HG03097 (cell line): ENCODE measurements around the gene TGIF1.

Experiments used
- ATAC-seq: cut with Tn5 transposase; IDR thresholded peaks from one replicate; pipeline ENCODE4 v1.9.1; 2021; ENCODE audit not compliant: unreplicated experiment, low FRiP score

Gene TGIF1

DNA sequence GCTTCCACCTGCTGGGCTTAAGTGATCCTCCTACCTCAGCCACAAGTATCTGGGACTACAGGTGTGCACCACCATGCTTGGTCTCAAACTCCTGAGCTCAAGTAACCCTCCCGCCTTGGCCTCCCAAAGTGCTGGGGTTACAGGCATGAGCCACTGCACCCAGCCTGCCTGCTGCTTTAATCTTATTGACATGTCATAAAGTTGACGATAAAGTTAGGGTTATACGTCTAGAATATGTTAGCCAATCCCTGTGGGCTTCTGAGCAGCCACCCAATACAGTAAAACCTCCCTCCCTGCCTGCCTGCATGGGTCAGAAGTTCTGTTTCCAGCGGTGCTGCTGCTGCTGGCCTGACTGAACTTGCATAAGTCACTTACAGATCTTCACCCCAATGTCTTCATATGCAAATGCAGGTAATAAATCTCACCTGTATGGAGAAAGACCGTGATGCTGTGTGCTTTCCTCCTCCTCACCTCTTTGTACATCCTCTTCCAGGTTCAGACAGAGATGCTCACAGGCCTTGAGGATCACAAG, 30.1 kb downstream of the TGIF1 start:
- no peak for ATAC-seq

GRCh38 chr18:3480827-3481573, 31.0 kb downstream of the TGIF1 start:
- no peak for ATAC-seq

DNA sequence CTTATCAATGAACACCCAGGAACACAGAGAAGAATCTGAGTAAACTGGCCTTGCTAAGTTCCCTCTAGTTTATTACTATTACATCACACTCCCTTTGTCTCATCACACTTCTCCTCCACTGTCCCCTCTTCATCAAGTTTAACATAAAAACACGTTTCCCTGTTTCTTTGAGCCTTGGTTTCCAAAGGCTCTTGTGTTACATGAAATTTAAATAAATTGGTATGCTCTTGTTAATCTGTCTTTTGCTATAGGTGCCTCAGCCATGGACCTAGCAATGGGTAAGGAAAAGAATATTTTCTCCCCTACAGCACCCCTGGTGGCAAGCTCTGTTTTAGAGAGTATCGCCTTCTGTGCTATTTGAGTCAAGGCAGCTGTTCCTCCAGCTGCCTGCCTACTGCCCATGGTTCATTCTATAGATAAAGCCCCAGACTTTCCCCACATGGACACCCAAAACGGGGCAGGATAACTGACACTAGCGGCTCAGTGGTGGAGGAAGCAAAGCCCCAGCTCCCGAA, 31.8 kb downstream of the TGIF1 start:
- ATAC-seq, result no peak

- no peak for ATAC-seq
These were observed 32.3 kb downstream of the TGIF1 start for GRCh38 chr18:3482258-3482657.

DNA sequence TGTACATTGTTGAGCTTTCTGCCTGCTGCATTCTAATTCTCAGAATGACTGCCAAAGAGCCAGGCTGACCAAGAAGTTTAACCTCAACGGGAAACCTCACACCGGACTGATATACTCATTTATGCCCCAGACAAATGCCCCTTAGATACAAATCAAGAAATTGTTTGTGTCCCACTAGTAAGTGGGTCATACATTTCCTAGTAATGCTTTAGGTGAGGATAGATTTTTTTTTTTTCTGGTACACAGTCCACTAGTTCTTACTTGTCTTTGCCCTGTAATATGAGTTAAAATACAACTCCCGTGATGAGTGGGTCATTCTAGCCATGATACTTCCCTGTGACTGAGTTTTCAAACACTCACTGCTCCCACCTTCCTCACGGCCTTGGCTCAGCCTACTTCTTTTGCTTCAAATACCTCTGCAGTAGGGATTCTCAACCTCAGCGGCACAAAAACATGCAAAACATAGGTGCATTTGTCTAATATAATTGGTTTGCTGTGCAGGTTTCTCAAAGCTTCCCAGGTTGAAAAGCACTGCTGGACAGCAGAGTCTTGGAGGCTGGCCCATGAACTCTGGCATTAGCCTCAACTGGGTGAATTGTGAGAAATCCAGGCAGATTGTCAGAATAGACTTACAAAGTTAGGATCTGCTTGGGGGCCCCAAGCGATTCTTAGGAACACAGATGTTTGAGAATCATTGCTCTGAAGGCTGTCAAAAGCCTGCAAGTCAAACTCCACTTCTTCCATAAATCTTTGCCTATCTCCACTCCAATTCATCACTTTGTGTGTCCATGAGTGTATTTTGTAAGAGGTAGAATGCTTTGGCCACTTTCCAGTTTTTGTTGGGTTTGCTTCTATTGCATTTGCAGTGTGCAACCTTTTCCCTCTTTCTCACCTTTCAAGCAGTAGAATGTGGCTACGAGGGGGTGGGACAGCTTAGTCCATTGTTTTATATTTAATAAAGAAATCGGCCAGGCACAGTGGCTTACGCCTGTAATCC, 35.5 kb downstream of the TGIF1 start:
- no peak for ATAC-seq

- ATAC-seq, result no peak
These were observed 36.5 kb downstream of the TGIF1 start for GRCh38 chr18:3486512-3486911.

DNA sequence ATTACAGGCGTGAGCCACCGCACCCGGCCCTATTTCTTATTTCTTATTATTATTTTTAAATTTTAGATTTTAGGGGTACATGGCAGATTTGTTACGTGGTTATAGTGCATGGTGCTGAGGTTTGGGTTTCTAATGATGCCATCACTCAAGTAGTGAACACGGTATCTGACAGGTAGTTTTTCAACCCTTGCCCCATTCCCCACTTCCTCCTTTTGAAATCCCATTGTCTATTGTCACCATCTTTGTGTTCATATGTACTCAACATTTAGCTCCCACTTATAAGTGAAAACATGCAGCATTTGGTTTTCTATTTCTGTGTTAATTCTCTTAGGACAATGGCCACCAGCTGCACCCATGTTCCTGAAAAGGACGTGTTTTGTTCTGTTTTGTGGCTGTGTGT, 39.5 kb downstream of the TGIF1 start:
- no peak for ATAC-seq

DNA sequence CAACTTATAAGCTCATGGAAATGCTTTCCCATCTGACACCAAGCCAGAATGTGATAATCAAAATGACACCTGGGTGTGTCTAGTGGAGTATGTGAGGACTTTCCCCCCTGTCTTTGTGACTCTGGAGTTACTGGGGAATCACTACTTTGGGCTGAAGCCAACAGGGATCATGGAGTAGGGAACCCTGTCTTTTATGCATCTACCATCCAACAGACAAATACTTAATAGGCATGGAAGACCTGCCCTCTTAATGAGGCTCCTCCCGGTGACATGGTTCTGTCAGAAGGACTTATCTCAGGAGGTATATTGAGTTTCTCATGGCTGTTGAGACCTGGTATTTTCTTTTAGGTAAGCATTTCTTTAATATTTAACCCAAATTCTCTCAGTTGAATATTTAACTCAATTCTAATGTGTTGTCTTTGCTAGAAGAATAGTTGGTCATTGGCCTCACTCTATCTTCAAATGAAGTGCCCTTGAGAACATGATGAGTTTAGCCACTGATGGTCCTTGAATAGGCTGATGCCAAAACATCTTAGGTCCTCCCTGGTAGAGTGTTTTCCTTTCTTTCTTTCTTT, 42.1 kb downstream of the TGIF1 start:
- ATAC-seq, result no peak

GRCh38 chr18:3492721-3493120, 42.7 kb downstream of the TGIF1 start:
- no peak for ATAC-seq

DNA sequence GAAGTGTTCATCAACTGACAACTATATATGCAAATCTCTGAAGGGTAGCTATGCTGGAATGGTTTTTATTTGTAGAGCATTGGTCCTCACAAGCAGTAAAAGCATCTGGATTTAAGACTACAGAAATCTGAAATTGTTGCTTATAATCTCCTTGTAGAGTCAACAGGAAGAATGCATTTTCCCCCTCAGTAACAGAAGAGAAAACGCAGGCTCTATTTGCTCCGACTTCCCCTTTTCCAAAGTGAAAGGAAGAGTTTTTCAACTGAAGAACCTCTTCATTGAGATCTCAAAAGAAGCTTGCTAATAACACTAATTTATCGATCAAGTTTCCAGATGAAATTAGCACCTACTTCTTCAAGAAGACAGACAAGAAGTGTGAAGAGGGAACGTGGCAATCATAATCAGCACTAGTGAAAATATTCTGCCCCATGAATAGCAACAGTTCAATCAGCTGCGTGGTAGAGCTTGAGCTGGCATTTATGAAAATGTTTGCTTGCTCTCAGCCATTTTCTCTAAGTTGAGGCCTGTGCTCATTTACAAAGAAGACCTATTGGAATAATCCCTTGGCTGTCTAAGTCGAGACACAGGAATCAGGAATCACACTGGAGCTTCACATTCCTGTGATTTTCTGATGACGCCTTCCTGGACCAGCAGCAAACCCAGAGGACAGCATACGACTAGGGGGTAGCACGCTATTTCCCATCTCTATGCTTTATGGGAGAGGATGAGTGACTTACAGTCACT, 43.7 kb downstream of the TGIF1 start:
- no peak for ATAC-seq

DNA sequence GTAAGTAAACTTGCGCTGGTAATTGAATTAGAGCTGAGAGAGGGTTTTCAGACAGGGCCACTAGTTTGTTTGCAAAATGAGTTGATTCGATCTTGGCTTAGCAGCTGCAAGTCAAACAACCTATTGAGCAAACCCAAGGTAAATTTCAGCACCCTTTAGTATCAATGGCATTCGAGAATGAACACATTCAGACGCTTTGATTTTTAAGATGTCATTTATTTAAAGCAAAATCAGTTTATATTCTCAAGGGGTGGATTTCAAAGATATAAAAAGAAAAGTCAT, 44.2 kb downstream of the TGIF1 start:
- no peak for ATAC-seq

- ATAC-seq, result no peak
These were observed 44.6 kb downstream of the TGIF1 start for GRCh38 chr18:3494569-3494968.

GRCh38 chr18:3495691-3496430, 45.9 kb downstream of the TGIF1 start:
- ATAC-seq, result no peak

DNA sequence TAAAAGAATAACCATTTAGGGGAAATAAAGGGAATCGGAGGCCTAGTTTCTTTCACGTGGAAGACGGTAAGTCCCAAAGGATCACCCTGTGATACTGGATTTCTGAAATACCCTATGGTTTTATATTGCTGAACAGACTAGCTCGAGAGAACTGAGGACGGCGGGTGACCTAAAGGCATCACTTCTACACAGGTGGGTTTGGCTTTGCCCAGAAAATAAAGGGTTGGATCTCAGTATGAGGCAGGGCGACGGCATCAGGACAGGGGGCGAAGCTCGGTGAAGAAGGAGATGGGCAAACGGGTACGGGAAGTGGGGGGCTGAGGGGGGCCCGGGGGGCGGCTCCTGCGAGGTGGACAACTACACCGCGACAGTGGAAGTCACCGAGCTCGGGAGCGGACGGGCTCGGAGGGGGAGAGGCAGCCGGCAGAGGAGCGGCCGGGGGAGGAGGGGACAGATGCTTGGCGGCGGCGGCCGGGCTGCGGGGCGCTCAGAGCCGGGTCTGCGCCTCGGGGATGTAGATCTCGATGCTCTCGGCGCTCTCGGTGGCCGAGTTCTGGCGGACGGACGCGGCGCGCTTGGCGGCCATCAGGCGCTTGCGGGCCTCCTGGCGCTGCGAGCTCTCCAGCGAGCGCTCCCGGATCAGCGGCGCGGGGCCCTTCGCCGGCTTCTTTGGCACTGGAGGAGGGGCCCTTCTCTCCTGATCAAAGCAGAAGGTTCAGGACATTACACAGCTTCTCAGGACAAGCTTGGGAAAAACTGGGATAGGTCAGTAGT, 48.9 kb downstream of the TGIF1 start:
- no peak for ATAC-seq

- ATAC-seq, result no peak
These were observed 49.5 kb downstream of the TGIF1 start for GRCh38 chr18:3499501-3499900.

GRCh38 chr18:3500016-3500415, 50.0 kb downstream of the TGIF1 start:
- no peak for ATAC-seq

GRCh38 chr18:3502650-3503049, 52.7 kb downstream of the TGIF1 start:
- ATAC-seq, result no peak

GRCh38 chr18:3504637-3505036, 54.7 kb downstream of the TGIF1 start:
- ATAC-seq, result no peak
